AG10803 (cell line): ENCODE results near the gene CUBN.

ENCODE experiments used
- DNase-seq: peaks from one replicate; pipeline ENCODE4 v3.0.0; 2010; ENCODE audit warnings: low read depth
- H3K4me3 ChIP-seq: 2 replicates; pipeline ENCODE4 v1.5.1; 2011; ENCODE audit warnings: mild to moderate bottlenecking, low read length, control low read depth
- TF ChIP-seq, protein P1 (sequence below): conservative IDR thresholded peaks from 2 replicates; pipeline ENCODE4 v1.5.1; 2011; ENCODE audit warnings: mild to moderate bottlenecking, low read length, control low read depth, inconsistent platforms

The CUBN gene

DNA sequence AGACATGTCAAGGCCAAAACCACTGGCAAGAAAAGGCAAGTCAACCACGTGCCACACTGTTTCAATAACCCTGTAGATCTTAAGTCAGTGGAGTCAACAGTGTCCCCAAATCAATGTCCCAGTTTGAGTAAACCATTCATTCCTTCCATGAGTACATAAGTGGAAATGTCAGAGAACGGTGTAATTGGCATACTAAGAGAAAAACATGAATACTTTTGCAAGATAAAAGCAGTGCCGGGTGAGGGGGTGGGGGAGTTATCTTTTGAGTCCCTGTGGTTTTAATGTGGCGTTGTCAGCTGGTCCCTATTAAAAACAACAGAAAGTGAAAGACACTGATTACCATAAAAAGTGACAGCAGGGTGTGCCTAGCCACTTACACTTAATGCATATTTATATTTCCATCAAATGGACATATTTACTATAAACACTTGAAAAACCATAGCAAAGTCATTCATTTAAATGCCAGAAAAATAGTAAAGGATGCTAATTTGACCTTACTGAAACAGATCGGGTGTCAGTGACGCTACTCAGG, 350.2 kb downstream of the CUBN start:
- no peak for DNase-seq
- no peak overlapping the region for H3K4me3 ChIP-seq
- TF ChIP-seq, protein P1, sequence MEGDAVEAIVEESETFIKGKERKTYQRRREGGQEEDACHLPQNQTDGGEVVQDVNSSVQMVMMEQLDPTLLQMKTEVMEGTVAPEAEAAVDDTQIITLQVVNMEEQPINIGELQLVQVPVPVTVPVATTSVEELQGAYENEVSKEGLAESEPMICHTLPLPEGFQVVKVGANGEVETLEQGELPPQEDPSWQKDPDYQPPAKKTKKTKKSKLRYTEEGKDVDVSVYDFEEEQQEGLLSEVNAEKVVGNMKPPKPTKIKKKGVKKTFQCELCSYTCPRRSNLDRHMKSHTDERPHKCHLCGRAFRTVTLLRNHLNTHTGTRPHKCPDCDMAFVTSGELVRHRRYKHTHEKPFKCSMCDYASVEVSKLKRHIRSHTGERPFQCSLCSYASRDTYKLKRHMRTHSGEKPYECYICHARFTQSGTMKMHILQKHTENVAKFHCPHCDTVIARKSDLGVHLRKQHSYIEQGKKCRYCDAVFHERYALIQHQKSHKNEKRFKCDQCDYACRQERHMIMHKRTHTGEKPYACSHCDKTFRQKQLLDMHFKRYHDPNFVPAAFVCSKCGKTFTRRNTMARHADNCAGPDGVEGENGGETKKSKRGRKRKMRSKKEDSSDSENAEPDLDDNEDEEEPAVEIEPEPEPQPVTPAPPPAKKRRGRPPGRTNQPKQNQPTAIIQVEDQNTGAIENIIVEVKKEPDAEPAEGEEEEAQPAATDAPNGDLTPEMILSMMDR, result no peak

DNA sequence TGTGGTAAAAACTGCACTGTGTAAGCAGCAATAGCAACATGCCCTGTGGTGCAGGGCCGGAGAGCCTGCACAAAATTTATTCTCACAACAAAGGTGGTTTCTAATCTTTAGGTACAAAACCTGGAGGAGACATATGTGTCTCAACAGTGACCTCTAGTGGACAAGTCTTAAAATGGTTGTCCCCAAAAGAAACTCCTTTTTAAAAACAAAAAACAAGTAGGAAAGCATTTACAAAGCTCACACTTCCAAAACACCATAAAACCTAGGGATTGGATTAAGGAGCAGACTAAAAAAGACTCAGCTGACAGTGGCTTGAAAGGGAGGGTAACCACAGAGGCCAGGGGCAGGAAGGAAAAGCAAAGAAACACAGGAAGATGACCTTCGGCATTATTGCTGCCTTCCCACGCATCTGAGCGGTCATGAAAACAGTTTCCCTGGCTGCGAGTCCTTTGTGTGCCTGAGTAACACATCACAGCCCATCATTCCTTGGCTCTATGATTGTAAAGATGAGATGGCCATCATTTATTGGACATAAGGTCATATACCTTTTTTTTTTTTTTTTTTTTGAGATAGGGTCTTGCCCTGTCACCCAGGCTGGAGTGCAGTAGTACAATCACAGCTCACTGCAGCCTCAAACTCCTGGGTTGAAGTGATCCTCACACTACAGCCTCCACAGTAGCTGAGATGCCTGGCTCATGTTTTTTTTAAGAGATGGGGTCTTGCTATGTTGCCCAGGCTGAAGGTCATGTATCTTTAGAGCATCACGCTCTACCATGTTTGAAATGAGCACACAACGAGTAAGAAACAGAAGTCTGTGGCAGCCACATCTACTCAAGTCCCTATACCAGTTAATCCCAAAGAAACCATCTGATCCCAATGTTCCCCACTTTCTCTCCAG, 351.9 kb downstream of the CUBN start:
- H3K4me3 ChIP-seq, result no peak overlapping the region
- TF ChIP-seq, protein P1, result peak; percentile 67
- DNase-seq, result peak; percentile 46

DNA sequence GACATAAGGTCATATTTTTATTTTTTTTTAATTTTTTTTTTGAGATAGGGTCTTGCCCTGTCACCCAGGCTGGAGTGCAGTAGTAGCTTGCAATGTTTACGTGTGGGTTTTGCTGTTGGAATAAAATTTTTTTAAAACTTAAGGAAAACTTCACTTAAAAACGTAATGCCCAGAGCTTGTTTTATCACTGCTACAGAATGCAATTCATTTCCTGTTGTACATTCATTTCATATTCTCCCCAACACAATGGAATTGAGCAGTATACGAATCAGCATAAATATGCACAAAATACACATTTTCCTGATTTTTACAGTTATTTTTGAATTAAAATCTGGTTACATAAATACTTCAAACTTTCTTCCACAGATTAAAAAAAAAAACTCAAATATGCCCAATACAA, 352.7 kb downstream of the CUBN start:
- no peak overlapping the region for H3K4me3 ChIP-seq
- TF ChIP-seq, protein P1, result no peak
- peak; percentile 6 for DNase-seq
